Epithelial cell of proximal tubule (primary cell): ENCODE measurements around the gene ARL10. TPM values are rescaled to one million over a fixed set of nuclear protein-coding genes. Genes with fewer than 3 reads are reported as not detected.

Source experiments
- DNase-seq: peaks from one replicate; pipeline ENCODE4 v3.0.0-alpha.2; 2011; ENCODE audit warnings: low read depth
- H3K4me3 ChIP-seq: 2 replicates; pipeline ENCODE4 v1.5.1; 2011; ENCODE audit warnings: low read depth, mild to moderate bottlenecking, low read length
- total RNA-seq: library from RNA; depleted of rRNA; stranded (reverse); fragments of >200 nt; gene quantifications from 2 replicates; pipeline ENCODE4 v1.2.3, GENCODE V29; 2015
- TF ChIP-seq, protein P1 (sequence below): conservative IDR thresholded peaks from 2 replicates; pipeline ENCODE4 v1.5.1; 2012; ENCODE audit warnings: low read depth, mild to moderate bottlenecking, low read length

Gene ARL10
- total RNA-seq, 1 donor from 2014 or later: 3.4 TPM

DNA sequence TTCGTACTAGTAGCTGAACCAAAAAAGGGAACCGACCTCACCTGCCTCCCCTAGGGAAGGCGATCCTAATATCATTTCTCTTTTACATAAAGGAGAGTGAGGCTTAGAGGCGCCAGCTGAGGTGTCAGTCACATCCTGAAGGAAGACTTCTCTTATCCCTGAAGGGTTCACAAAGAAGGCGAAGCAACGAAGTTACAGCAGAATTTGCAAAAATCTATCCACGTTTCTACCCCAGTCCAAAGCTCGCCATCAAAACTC lies 3.1 kb upstream of the ARL10 start:
- peak overlapping the region; percentile 99 for H3K4me3 ChIP-seq
- TF ChIP-seq, protein P1, sequence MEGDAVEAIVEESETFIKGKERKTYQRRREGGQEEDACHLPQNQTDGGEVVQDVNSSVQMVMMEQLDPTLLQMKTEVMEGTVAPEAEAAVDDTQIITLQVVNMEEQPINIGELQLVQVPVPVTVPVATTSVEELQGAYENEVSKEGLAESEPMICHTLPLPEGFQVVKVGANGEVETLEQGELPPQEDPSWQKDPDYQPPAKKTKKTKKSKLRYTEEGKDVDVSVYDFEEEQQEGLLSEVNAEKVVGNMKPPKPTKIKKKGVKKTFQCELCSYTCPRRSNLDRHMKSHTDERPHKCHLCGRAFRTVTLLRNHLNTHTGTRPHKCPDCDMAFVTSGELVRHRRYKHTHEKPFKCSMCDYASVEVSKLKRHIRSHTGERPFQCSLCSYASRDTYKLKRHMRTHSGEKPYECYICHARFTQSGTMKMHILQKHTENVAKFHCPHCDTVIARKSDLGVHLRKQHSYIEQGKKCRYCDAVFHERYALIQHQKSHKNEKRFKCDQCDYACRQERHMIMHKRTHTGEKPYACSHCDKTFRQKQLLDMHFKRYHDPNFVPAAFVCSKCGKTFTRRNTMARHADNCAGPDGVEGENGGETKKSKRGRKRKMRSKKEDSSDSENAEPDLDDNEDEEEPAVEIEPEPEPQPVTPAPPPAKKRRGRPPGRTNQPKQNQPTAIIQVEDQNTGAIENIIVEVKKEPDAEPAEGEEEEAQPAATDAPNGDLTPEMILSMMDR: no peak

GRCh38 chr5:176364765-176365350 lies 429 bp upstream of the ARL10 start:
- no peak for DNase-seq
- TF ChIP-seq, protein P1: no peak
- H3K4me3 ChIP-seq: peak overlapping the region; percentile 76

More for the DNA sequence above, 3.1 kb upstream of the ARL10 start:
- DNase-seq: no peak

DNA sequence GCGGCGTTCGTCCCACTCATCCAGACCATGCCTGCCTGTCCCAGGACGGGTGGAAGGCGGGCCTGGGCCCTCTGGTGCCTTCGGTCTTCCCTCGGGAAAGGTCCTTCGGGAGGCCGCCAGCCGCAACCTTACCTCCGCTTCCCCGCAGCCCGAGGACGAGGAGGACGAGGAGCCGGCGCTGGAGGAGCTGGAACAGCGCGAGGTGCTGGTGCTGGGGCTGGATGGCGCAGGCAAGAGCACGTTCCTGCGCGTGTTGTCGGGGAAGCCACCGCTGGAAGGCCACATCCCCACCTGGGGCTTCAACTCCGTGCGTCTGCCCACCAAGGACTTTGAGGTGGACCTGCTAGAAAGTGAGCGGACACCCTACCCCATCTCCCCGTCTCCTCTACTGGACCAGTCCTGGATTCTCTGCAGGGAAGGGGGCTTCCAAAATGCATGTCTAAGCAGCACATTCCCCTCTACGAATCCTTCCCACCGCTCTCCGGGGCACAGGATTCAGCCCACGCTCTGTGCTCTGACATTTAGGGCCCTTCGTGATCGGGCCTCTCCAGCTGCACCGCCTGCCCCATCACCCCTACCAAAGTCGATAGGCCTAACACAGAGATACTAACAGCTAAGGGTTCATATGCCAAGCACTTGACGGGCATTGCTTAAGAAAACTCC lies 1.1 kb downstream of the ARL10 start:
- H3K4me3 ChIP-seq: peak overlapping the region; percentile 76
- DNase-seq: no peak
- TF ChIP-seq, protein P1: no peak

DNA sequence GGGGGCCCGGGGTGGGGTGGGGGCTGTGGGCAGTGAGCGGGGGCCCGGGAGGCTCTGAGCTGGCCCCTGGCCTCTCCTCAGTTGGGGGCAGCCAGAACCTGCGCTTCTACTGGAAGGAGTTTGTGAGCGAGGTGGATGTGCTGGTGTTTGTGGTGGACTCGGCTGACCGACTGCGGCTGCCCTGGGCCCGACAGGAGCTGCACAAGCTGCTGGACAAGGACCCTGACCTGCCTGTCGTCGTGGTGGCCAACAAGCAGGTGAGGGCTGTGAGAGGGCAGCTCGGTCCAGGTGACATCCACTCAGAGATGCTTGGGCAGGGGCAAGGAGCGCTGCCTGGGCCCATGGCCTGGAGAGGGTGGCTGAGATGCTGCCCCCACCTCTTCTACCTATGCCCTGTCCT lies 3.4 kb downstream of the ARL10 start:
- DNase-seq: no peak
- TF ChIP-seq, protein P1: no peak
- H3K4me3 ChIP-seq: no peak overlapping the region

DNA sequence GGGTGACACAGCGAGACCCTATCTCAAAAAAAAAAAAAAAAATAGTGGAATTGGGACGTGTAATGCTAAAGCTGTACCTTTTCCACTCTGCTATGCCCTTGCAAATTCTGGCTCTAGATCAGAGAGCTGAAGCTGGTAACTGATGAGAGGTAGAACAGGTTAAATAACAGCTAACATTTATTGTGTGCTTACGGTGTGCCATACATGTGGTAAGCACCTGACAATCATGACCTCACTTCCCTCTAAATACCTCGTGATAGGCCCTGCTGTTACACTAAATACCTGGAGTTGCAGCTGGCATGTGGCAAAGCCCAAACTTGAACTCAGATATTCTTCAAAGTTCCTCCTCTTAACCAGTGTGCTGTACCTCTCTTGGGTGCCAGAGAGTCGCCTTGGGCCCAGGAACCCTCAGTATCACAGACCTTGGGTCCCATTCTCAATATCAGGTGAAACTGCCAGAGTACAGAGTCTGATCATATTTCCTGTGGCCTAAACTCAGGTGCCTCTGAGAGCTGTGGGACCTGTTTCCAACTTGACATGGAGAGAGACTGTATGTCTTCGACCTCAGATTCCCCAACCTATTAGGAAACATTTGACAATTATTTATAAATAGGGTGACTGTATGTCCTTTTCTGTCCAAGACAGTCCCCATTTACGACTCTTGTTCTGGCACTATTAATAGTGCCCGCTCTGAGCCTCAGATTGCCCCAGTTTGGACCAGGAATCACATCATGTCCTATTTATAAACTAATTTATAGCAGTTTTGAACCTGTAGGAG lies 4.8 kb downstream of the ARL10 start:
- no peak for DNase-seq
- H3K4me3 ChIP-seq: no peak overlapping the region
- TF ChIP-seq, protein P1: no peak

- H3K4me3 ChIP-seq: no peak overlapping the region
- DNase-seq: no peak
Measured at GRCh38 chr5:176371621-176372539, 6.6 kb downstream of the ARL10 start.

More at GRCh38 chr5:176371621-176372539, 6.6 kb downstream of the ARL10 start:
- TF ChIP-seq, protein P1: no peak
